Tongue (tissue), 2 donors: ENCODE data around the gene TAS2R50. TPM values are rescaled to one million over a fixed set of nuclear protein-coding genes. Genes with fewer than 3 reads are reported as not detected.
"Not testable (repeated sequence)": the region's sequence is repeated elsewhere in the genome, so short reads cannot be mapped to it uniquely, and the experiment has no call there.

Source experiments
- DNase-seq: peaks from one replicate; pipeline ENCODE4 v3.0.0-alpha.2; 2015
- total RNA-seq: library from RNA; depleted of rRNA; stranded (reverse); fragments of >200 nt; gene quantifications from one replicate; pipeline ENCODE4 v1.2.3, GENCODE V29; 2014

TAS2R50 gene
- total RNA-seq, result 10.7 TPM

- no peak for DNase-seq
Measured at GRCh38 chr12:10986812-10987211, at the start of gene TAS2R50. TSS of gene TAS2R50 (minus strand) at chr12:10986912. CDS start at chr12:10986860, 52 bp downstream.

GRCh38 chr12:11033959-11034358 is 47.2 kb upstream of the TAS2R50 start:
- DNase-seq, result not testable (repeated sequence)

GRCh38 chr12:11031307-11031706 is 44.6 kb upstream of the TAS2R50 start, which contains the start of gene TAS2R31:
TSS of gene TAS2R31 (minus strand) at chr12:11031407. CDS start at chr12:11031335, 72 bp downstream.
- no peak for DNase-seq

GRCh38 chr12:11026118-11026517 is 39.4 kb upstream of the TAS2R50 start:
- DNase-seq, result no peak

- no peak for DNase-seq
Measured at GRCh38 chr12:11023387-11023786, 36.7 kb upstream of the TAS2R50 start.

- DNase-seq, result no peak
Measured at GRCh38 chr12:11022520-11022919, 35.8 kb upstream of the TAS2R50 start, which contains the start of gene TAS2R19. TSS of gene TAS2R19 (minus strand) at chr12:11022620. CDS start at chr12:11022571, 49 bp downstream.

- no peak for DNase-seq
Measured at GRCh38 chr12:11016937-11017336, 30.2 kb upstream of the TAS2R50 start.

- DNase-seq, result no peak
Measured at GRCh38 chr12:11015775-11016430, 29.2 kb upstream of the TAS2R50 start.

- DNase-seq, result no peak
Measured at GRCh38 chr12:11014234-11014633, 27.5 kb upstream of the TAS2R50 start.

GRCh38 chr12:11007608-11008007 is 20.9 kb upstream of the TAS2R50 start:
- DNase-seq, result no peak

GRCh38 chr12:10998204-10998603 is 11.5 kb upstream of the TAS2R50 start, which contains the start of gene TAS2R20:
TSS of gene TAS2R20 (minus strand) at chr12:10998304. CDS start at chr12:10997875, 429 bp downstream.
- DNase-seq, result no peak

- DNase-seq, result no peak
Measured at GRCh38 chr12:10994307-10994706, 7.6 kb upstream of the TAS2R50 start.

GRCh38 chr12:10989107-10989506 is 2.4 kb upstream of the TAS2R50 start:
- DNase-seq, result no peak

- DNase-seq, result no peak
Measured at GRCh38 chr12:10982244-10982643, 4.5 kb downstream of the TAS2R50 start.

GRCh38 chr12:10974965-10975364 is 11.7 kb downstream of the TAS2R50 start:
- no peak for DNase-seq

GRCh38 chr12:10968765-10969456 is 17.8 kb downstream of the TAS2R50 start:
- peak; percentile 9 for DNase-seq

GRCh38 chr12:10967409-10967808 is 19.3 kb downstream of the TAS2R50 start:
- DNase-seq, result peak; percentile 13

GRCh38 chr12:10966314-10966713 is 20.4 kb downstream of the TAS2R50 start:
- no peak for DNase-seq

GRCh38 chr12:10965476-10965875 is 21.2 kb downstream of the TAS2R50 start:
- no peak for DNase-seq

GRCh38 chr12:10960211-10960610 is 26.5 kb downstream of the TAS2R50 start:
- DNase-seq, result no peak

GRCh38 chr12:10959804-10960203 is 26.9 kb downstream of the TAS2R50 start:
- no peak for DNase-seq

- no peak for DNase-seq
Measured at GRCh38 chr12:10957741-10958140, 29.0 kb downstream of the TAS2R50 start.

GRCh38 chr12:10956085-10956484 is 30.6 kb downstream of the TAS2R50 start:
- no peak for DNase-seq

GRCh38 chr12:10952645-10953044 is 34.1 kb downstream of the TAS2R50 start:
- no peak for DNase-seq
